M059J (cell line): ENCODE results near the gene TNFRSF19. TPM values are rescaled to one million over a fixed set of nuclear protein-coding genes. Genes with fewer than 3 reads are reported as not detected.
A peak's percentile ranks its signal among the peaks of the same experiment; 100 is the strongest.
"Not testable (repeated sequence)": the region's sequence is repeated elsewhere in the genome, so short reads cannot be mapped to it uniquely, and the experiment has no call there.

Experiments
- DNase-seq: peaks from one replicate; pipeline ENCODE4 v3.0.0-alpha.2; 2012; ENCODE audit warnings: low read depth
- total RNA-seq: library from RNA; depleted of rRNA; stranded (reverse); fragments of >200 nt; shearing (Covaris generic); gene quantifications from 2 replicates; pipeline ENCODE4 v1.2.3, GENCODE V29; 2014; rRNA removed

Gene TNFRSF19
- 54.8 and 55.5 TPM in 2 replicates for total RNA-seq

- peak; percentile 94 for DNase-seq
Measured at GRCh38 chr13:23570099-23570920, at the start of gene TNFRSF19. TNFRSF19 (plus strand) TSS chr13:23570412; CDS start chr13:23590184, 19,772 bp downstream.

GRCh38 chr13:23529926-23530325, 40.3 kb upstream of the TNFRSF19 start:
- not testable (repeated sequence) for DNase-seq

GRCh38 chr13:23531446-23531845, 38.8 kb upstream of the TNFRSF19 start:
- DNase-seq = no peak

- DNase-seq = no peak
Measured at GRCh38 chr13:23534090-23534489, 36.1 kb upstream of the TNFRSF19 start.

GRCh38 chr13:23541221-23541824, 28.9 kb upstream of the TNFRSF19 start:
- peak; percentile 27 for DNase-seq

- no peak for DNase-seq
Measured at GRCh38 chr13:23544668-23545067, 25.5 kb upstream of the TNFRSF19 start.

GRCh38 chr13:23547000-23547590, 23.1 kb upstream of the TNFRSF19 start:
- peak; percentile 36 for DNase-seq

- DNase-seq = no peak
Measured at GRCh38 chr13:23549724-23550123, 20.5 kb upstream of the TNFRSF19 start.

- DNase-seq = no peak
Measured at GRCh38 chr13:23550163-23550562, 20.0 kb upstream of the TNFRSF19 start.

- no peak for DNase-seq
Measured at GRCh38 chr13:23551213-23552008, 18.8 kb upstream of the TNFRSF19 start.

GRCh38 chr13:23552171-23552570, 18.0 kb upstream of the TNFRSF19 start:
- DNase-seq = no peak

- no peak for DNase-seq
Measured at GRCh38 chr13:23552661-23553060, 17.6 kb upstream of the TNFRSF19 start.

- peak; percentile 59 for DNase-seq
Measured at GRCh38 chr13:23554000-23554399, 16.2 kb upstream of the TNFRSF19 start.

- DNase-seq = no peak
Measured at GRCh38 chr13:23557043-23557442, 13.2 kb upstream of the TNFRSF19 start.

GRCh38 chr13:23557733-23558132, 12.5 kb upstream of the TNFRSF19 start:
- no peak for DNase-seq

GRCh38 chr13:23558675-23559536, 11.3 kb upstream of the TNFRSF19 start:
- DNase-seq = peak; percentile 87

- DNase-seq = no peak
Measured at GRCh38 chr13:23560571-23561089, 9.6 kb upstream of the TNFRSF19 start.

- DNase-seq = no peak
Measured at GRCh38 chr13:23561261-23561660, 9.0 kb upstream of the TNFRSF19 start.

- no peak for DNase-seq
Measured at GRCh38 chr13:23563085-23563845, 6.9 kb upstream of the TNFRSF19 start.

GRCh38 chr13:23567906-23568460, 2.2 kb upstream of the TNFRSF19 start:
- peak; percentile 51 for DNase-seq
